Measurements from ENCODE around the gene TBC1D1.

TBC1D1 gene

DNA sequence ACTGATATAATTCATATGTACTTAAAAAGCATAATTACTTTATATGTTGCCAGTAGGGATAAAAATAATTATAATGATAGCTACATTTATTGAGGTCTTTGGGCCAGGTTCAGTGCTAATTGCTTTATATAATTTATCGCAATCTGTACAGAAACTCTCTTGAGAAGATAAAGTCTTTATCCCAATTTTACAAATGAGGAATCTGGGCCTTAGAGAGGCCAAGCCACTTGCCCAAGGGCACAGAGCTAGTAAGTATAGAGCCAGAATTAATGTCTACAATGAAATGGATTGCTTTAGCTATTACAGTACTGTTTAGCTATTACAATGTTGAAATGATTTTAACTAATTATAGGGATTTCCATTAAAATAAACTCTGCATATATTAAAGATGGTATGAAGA is 30.6 kb upstream of the TBC1D1 start:
- no peak for TF ChIP-seq GLIS3 (CRISPR knock-in tag; IDR thresholded peaks at IDR 0.05)
- no peak for TF ChIP-seq RARB (CRISPR knock-in tag; IDR thresholded peaks at IDR 0.05)
- TF ChIP-seq, protein P1, sequence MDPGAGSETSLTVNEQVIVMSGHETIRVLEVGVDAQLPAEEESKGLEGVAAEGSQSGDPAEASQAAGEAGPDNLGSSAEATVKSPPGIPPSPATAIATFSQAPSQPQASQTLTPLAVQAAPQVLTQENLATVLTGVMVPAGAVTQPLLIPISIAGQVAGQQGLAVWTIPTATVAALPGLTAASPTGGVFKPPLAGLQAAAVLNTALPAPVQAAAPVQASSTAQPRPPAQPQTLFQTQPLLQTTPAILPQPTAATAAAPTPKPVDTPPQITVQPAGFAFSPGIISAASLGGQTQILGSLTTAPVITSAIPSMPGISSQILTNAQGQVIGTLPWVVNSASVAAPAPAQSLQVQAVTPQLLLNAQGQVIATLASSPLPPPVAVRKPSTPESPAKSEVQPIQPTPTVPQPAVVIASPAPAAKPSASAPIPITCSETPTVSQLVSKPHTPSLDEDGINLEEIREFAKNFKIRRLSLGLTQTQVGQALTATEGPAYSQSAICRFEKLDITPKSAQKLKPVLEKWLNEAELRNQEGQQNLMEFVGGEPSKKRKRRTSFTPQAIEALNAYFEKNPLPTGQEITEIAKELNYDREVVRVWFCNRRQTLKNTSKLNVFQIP (CRISPR knock-in tag; IDR thresholded peaks at IDR 0.05; ENCODE audit: borderline replicate concordance, low read depth) = no peak
- TF ChIP-seq CSDC2 (CRISPR knock-in tag; IDR thresholded peaks at IDR 0.05) = no peak
- no peak for TF ChIP-seq TSHZ2 (CRISPR knock-in tag; IDR thresholded peaks at IDR 0.05)
- TF ChIP-seq, protein P2, sequence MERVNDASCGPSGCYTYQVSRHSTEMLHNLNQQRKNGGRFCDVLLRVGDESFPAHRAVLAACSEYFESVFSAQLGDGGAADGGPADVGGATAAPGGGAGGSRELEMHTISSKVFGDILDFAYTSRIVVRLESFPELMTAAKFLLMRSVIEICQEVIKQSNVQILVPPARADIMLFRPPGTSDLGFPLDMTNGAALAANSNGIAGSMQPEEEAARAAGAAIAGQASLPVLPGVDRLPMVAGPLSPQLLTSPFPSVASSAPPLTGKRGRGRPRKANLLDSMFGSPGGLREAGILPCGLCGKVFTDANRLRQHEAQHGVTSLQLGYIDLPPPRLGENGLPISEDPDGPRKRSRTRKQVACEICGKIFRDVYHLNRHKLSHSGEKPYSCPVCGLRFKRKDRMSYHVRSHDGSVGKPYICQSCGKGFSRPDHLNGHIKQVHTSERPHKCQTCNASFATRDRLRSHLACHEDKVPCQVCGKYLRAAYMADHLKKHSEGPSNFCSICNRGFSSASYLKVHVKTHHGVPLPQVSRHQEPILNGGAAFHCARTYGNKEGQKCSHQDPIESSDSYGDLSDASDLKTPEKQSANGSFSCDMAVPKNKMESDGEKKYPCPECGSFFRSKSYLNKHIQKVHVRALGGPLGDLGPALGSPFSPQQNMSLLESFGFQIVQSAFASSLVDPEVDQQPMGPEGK (CRISPR knock-in tag; IDR thresholded peaks at IDR 0.05; ENCODE audit: borderline replicate concordance) = no peak
- no peak for TF ChIP-seq OSR1 (CRISPR knock-in tag; IDR thresholded peaks at IDR 0.05)
- no peak for TF ChIP-seq TCF4 (CRISPR knock-in tag; IDR thresholded peaks at IDR 0.05; ENCODE audit: borderline replicate concordance)
- no peak for TF ChIP-seq ZFP30 (CRISPR knock-in tag; IDR thresholded peaks at IDR 0.05)
- no peak for TF ChIP-seq BACH2 (CRISPR knock-in tag; IDR thresholded peaks at IDR 0.05; ENCODE audit: borderline replicate concordance)
- TF ChIP-seq ZNF70 (CRISPR knock-in tag; IDR thresholded peaks at IDR 0.05) = no peak
- no peak for TF ChIP-seq ARNTL (CRISPR knock-in tag; IDR thresholded peaks at IDR 0.05; ENCODE audit: borderline replicate concordance, low read depth)
- no peak for TF ChIP-seq TOX (CRISPR knock-in tag; IDR thresholded peaks at IDR 0.05; ENCODE audit: borderline replicate concordance)
- TF ChIP-seq ISL1 (CRISPR knock-in tag; IDR thresholded peaks at IDR 0.05) = no peak
- TF ChIP-seq ZNF8 (CRISPR knock-in tag; IDR thresholded peaks at IDR 0.05) = no peak
- TF ChIP-seq CSRNP3 (CRISPR knock-in tag; IDR thresholded peaks at IDR 0.05) = no peak
- ATAC-seq = no peak

DNA sequence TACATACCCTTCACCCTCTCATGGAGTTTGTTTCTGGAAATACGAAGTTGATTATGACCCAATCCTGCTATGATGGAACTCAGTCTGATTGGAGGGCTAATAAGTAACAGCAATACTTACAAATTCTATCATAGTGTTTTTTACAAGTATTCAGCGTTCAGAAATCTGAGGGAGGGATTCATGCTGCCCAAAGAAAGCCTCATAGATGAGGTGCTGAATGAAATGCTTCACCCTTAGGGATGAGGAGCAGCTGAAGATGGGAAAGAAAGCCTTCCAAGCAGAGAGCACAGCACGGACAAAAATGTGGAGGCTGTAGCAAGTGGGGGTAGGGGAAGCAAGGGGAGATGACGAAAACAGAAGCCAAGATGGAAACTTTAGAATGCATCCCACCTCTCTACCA is 27.9 kb upstream of the TBC1D1 start:
- no peak for ATAC-seq
- no peak for TF ChIP-seq SNAI2 (CRISPR knock-in tag; IDR thresholded peaks at IDR 0.05)
- TF ChIP-seq ZC3H10 (CRISPR knock-in tag; IDR thresholded peaks at IDR 0.05) = no peak
- TF ChIP-seq ZFP30 (CRISPR knock-in tag; IDR thresholded peaks at IDR 0.05) = no peak
- TF ChIP-seq OSR1 (CRISPR knock-in tag; IDR thresholded peaks at IDR 0.05) = no peak
- TF ChIP-seq, protein P3, sequence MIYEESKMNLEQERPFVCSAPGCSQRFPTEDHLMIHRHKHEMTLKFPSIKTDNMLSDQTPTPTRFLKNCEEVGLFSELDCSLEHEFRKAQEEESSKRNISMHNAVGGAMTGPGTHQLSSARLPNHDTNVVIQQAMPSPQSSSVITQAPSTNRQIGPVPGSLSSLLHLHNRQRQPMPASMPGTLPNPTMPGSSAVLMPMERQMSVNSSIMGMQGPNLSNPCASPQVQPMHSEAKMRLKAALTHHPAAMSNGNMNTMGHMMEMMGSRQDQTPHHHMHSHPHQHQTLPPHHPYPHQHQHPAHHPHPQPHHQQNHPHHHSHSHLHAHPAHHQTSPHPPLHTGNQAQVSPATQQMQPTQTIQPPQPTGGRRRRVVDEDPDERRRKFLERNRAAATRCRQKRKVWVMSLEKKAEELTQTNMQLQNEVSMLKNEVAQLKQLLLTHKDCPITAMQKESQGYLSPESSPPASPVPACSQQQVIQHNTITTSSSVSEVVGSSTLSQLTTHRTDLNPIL (CRISPR knock-in tag; IDR thresholded peaks at IDR 0.05; ENCODE audit: low read depth) = no peak
- TF ChIP-seq ZNF8 (CRISPR knock-in tag; IDR thresholded peaks at IDR 0.05) = no peak
- TF ChIP-seq ZNF565 (CRISPR knock-in tag; conservative IDR thresholded peaks at IDR 0.05; ENCODE audit: low read depth) = no peak
- no peak for TF ChIP-seq ARNTL (CRISPR knock-in tag; IDR thresholded peaks at IDR 0.05; ENCODE audit: borderline replicate concordance, low read depth)
- TF ChIP-seq RARB (CRISPR knock-in tag; IDR thresholded peaks at IDR 0.05) = no peak
- no peak for TF ChIP-seq CSRNP3 (CRISPR knock-in tag; IDR thresholded peaks at IDR 0.05)
- TF ChIP-seq PPARA (CRISPR knock-in tag; IDR thresholded peaks at IDR 0.05; ENCODE audit: borderline replicate concordance) = no peak
- no peak for TF ChIP-seq BACH2 (CRISPR knock-in tag; IDR thresholded peaks at IDR 0.05; ENCODE audit: borderline replicate concordance)
- TF ChIP-seq GLIS3 (CRISPR knock-in tag; IDR thresholded peaks at IDR 0.05) = no peak
